H1 (cell line): ENCODE results near the gene MAFG. TPM values are rescaled to one million over a fixed set of nuclear protein-coding genes. Genes with fewer than 3 reads are reported as not detected.

Experiments used
- BRCA1 ChIP-seq: IDR thresholded peaks from 2 replicates; pipeline ENCODE4 v1.6.1; 2012; ENCODE audit warnings: low read depth, low read length, improper control_type of control experiment
- polyA plus RNA-seq, 7 experiments: library from polyadenylated mRNA; depleted of rRNA in 3 of 7; stranded (reverse) in 5 of 7; unstranded in 2 of 7; fragments of >200 nt in 5 of 7; fragments of 200-250 nt in 2 of 7; gene quantifications; 1 replicate in 5 of 7; 2 replicates in 1 of 7; 4 replicates in 1 of 7; pipeline versions ENCODE4 v1.2.1 to v1.2.3, GENCODE V29; 2011 to 2013; ENCODE audit warnings: missing spikeins in 2 of 7, mixed read lengths in 2 of 7
- total RNA-seq: library from RNA; stranded (reverse); fragmentation: NEBNext Ultra II Directional; extraction: Animal tissue kit (Norgen Biotek cat#: 25700); gene quantifications from 2 replicates; pipeline ENCODE4 v1.2.1, GENCODE V29; 2021

The MAFG gene
- total and polyA plus RNA-seq, 2 of the 8 experiments (the other 6 are each of a cell fraction or from before 2014, with no cell fraction given): 25.5 to 26.9 TPM

GRCh38 chr17:81903415-81903831 is 24.1 kb downstream of the MAFG start (continued):
- TF ChIP-seq BRCA1: no peak
- TF ChIP-seq, all 59 proteins: peak for 0
